ENCODE results near the gene FTSJ3. TPM values are rescaled to one million over a fixed set of nuclear protein-coding genes. Genes with fewer than 3 reads are reported as not detected.
A peak's percentile ranks its signal among the peaks of the same experiment; 100 is the strongest.

FTSJ3 gene
- polyA plus RNA-seq, 1 of the 3 experiments (the other 2 are of a cell fraction) = 148 TPM

DNA sequence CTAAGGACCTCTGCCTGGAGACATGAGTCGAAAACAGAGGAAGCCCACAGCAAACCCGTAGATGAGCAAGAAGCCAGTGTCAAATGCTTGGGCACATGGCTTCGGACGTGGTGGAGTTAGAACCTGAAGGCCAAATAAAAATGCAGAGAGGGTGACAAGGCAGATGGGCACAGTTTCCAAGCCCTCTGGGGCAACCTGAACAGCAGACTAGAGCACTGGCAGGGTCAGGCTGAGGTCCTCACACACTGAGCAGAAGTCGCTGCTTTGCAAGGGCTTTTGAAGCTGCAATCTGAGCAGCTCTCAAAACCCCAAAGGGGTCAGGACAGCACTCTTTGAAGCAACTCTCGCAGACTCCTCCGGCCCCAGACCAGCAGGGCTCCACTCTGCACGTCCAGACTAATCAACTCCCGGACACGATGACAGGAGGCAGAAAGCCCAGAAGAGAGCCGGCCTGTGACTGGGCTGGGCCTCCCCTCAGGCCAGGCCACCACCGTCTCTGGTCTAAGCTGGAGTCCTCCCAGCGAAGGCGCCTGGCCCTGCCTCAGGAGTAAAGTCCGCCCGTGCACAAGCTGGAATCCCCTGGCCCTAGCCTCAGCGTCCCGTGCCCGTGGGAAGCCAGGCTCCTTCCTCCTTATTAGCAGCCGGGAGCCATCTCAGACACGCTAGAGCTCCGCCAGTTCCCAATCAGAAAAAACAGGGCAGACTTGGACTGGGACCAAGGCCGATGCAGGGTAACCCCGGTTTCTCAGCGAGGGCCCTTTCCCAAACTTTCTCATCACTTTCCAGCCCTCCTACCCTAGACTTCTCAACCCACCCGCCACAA lies 14.1 kb upstream of the FTSJ3 start (continued):
- TF ChIP-seq POLR2AphosphoS5 (IDR thresholded peaks at IDR 0.05; ENCODE audit: low read depth, low read length) (peak; percentile 77), GABPA (IDR thresholded peaks at IDR 0.05; ENCODE audit: low read depth) (no peak)

DNA sequence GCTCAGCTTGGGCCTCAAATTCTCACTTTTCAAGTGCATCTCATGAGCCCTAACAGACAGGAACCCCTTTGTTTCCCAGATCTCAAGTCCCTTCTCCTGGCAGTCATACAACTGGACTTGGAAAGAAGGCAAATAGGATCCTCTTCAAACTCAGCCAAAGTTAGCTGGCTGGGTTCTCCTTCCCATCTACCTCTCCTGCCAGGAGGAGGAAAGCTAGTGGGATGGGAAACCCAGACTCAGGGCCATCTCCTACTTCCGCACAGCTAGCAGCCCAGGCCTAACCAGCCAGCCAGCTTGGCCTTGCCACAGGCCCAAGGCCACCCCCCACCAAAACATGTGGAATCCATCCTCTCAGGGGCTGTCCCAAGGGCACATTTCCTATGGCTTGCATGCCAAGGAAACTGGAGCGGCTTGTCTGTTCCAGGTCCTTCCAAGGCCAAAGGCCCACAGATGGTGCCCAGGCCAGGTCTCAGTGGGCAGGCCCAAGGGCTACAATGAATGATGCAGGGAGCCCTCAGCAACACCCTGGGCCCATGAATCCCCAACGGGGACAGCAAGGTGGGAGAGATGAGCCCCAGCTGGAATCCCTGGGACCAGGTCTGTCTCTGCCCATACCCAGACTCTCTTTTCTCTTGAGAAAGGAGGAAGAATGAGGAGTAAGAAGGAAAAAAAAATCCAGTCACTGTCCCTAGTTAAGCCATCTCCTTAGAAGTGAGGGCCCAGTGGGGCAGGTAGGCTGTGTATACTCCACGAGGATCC lies 13.3 kb upstream of the FTSJ3 start:
- H3K9ac ChIP-seq = peak overlapping the region; percentile 89; the same call in 1 of the 2 replicates
- H3K9me3 ChIP-seq = no peaks in the 10 kb centered on the region
- peak overlapping the region; percentile 93 for H3K4me2 ChIP-seq
- ChIA-PET POLR2A (interaction anchor here (0.6 to 9.2 kb wide), 6 partner anchors 11 to 401 kb away, joined by 3 to 108 read pairs (median 3); partner anchors contain the start of genes CCDC47, DDX42, FTSJ3 and PSMC5), CTCF (interaction anchor here (0.7 to 9.1 kb wide), 8 partner anchors 7 to 664 kb away, joined by 3 to 96 read pairs (median 3); partner anchors contain the start of genes FTSJ3, MAP3K3 and PSMC5)
- no peak overlapping the region for H2AFZ ChIP-seq (ENCODE audit: low read depth)
- H3K36me3 ChIP-seq (replicated peaks in 1 of 2; ENCODE audit: control insufficient read depth in 1 of 2, insufficient read depth in 2 of 2, low read length in 1 of 2) = peaks cover 13 to 15% of the 10 kb centered on the region in 2 experiments
- WGBS (ENCODE audit: low lambda C conversion rate) = 43% methylated on average over 3 of the region's 4 CpGs
- no peak for DNase-seq
- no peak for TF ChIP-seq FOXJ3 (CRISPR knock-in tag; IDR thresholded peaks at IDR 0.05)
- TF ChIP-seq NRF1 (IDR thresholded peaks at IDR 0.05; ENCODE audit: low read depth, low read length) = no peak
- no peak for TF ChIP-seq RFX5 (IDR thresholded peaks at IDR 0.05; ENCODE audit: low read length)
- TF ChIP-seq MAX (IDR thresholded peaks at IDR 0.05; ENCODE audit: low read depth) = no peak
- no peak for TF ChIP-seq CHD2 (IDR thresholded peaks at IDR 0.05; ENCODE audit: low read length, partially characterized antibody)
- TF ChIP-seq FOSL2 (IDR thresholded peaks at IDR 0.05; ENCODE audit: borderline replicate concordance, low read depth) = no peak
- no peak for TF ChIP-seq USF2 (IDR thresholded peaks at IDR 0.05; ENCODE audit: borderline replicate concordance, low read depth, low read length)
- no peak for TF ChIP-seq ELF1 (IDR thresholded peaks at IDR 0.05)
- no peaks in the 10 kb centered on the region for H3K27me3 ChIP-seq (ENCODE audit: insufficient read depth)
- H3F3A ChIP-seq (replicated peaks; ENCODE audit: insufficient read depth) = peaks cover 9% of the 10 kb centered on the region
- H3K4me3 ChIP-seq (ENCODE audit: low read depth in 2 of 2, low read length in 1 of 2) = peak overlapping the region; percentile 59 to 76
- peaks cover 23% of the 10 kb centered on the region; the same call in 1 of the 2 replicates for H4K20me1 ChIP-seq (ENCODE audit: insufficient read depth)
- peak overlapping the region; percentile 67 to 97; a peak in 3 of 4 replicates for H3K27ac ChIP-seq (ENCODE audit: low read depth in 2 of 2, low read length in 1 of 2)
- H3K9me2 ChIP-seq = no peaks in the 10 kb centered on the region
- H3K4me1 ChIP-seq (ENCODE audit: control insufficient read depth in 1 of 2, insufficient read depth in 2 of 2, low read depth in 1 of 2, low read length in 1 of 2) = peaks cover 27 to 41% of the 10 kb centered on the region in 2 experiments
- peaks cover 65% of the 10 kb centered on the region for H3K79me2 ChIP-seq (ENCODE audit: insufficient read depth)

GRCh38 chr17:63838631-63839171 lies 11.2 kb upstream of the FTSJ3 start:
- H2AFZ ChIP-seq (ENCODE audit: low read depth) = no peak overlapping the region
- peaks cover 19% of the 10 kb centered on the region for H3F3A ChIP-seq (replicated peaks; ENCODE audit: insufficient read depth)
- no peak for TF ChIP-seq JUND (IDR thresholded peaks at IDR 0.05)
- no peak for TF ChIP-seq FOXJ3 (CRISPR knock-in tag; IDR thresholded peaks at IDR 0.05)
- TF ChIP-seq PBX3 (IDR thresholded peaks at IDR 0.05) = 0 out of 2 replicates have a peak, but pooled peaks have one; percentile 18
- peak overlapping the region; percentile 17; the same call in 1 of the 2 replicates for H3K4me2 ChIP-seq
- H3K4me3 ChIP-seq (ENCODE audit: low read depth in 2 of 2, low read length in 1 of 2) = no peak overlapping the region
- no peak overlapping the region for H3K9ac ChIP-seq
- CTCF ChIA-PET = interaction anchor here (0.9 to 9.1 kb wide), 9 partner anchors 10 to 227 kb away, joined by 3 to 96 read pairs (median 3); partner anchors contain the start of genes DDX42, FTSJ3 and PSMC5
- H3K27ac ChIP-seq (ENCODE audit: low read depth in 2 of 2, low read length in 1 of 2) = peak overlapping the region; percentile 3 to 81; a peak in 3 of 4 replicates
- H3K36me3 ChIP-seq (replicated peaks in 1 of 2; ENCODE audit: control insufficient read depth in 1 of 2, insufficient read depth in 2 of 2, low read length in 1 of 2) = peaks cover 24 to 28% of the 10 kb centered on the region in 2 experiments
- H3K9me3 ChIP-seq = no peaks in the 10 kb centered on the region
- peaks cover 27 to 48% of the 10 kb centered on the region in 2 experiments for H3K4me1 ChIP-seq (ENCODE audit: control insufficient read depth in 1 of 2, insufficient read depth in 2 of 2, low read depth in 1 of 2, low read length in 1 of 2)
- H4K20me1 ChIP-seq (ENCODE audit: insufficient read depth) = peaks cover 27% of the 10 kb centered on the region
- POLR2A ChIA-PET = interaction anchor here (0.6 to 9.2 kb wide), 5 partner anchors 9 to 668 kb away, joined by 3 to 108 read pairs (median 4); partner anchors contain the start of genes CEP95, DDX5, FTSJ3 and PSMC5
- H3K9me2 ChIP-seq = no peaks in the 10 kb centered on the region
- DNase-seq = no peak
- H3K27me3 ChIP-seq (ENCODE audit: insufficient read depth) = no peaks in the 10 kb centered on the region
- peaks cover 65% of the 10 kb centered on the region for H3K79me2 ChIP-seq (ENCODE audit: insufficient read depth)
- 77% methylated on average over 4 of the region's 7 CpGs for WGBS (ENCODE audit: low lambda C conversion rate)
